H1 (cell line): ENCODE results near the gene RGS8. TPM values are rescaled to one million over a fixed set of nuclear protein-coding genes. Genes with fewer than 3 reads are reported as not detected.

Experiments used
- CTCF ChIA-PET: fragments of 300-600 bp; sonication (Branson Sonifier 250); formaldehyde crosslinking; loops from one replicate; lab custom pipeline; 2021; ENCODE audit not compliant: partially characterized antibody; lab: Charles Lee
- POLR2A ChIA-PET: fragments of 300-600 bp; sonication (Branson Sonifier 250); formaldehyde crosslinking; loops from one replicate; lab custom pipeline; 2021; ENCODE audit warnings: inconsistent platforms; ENCODE audit not compliant: partially characterized antibody; lab: Charles Lee
- DNase-seq, 2 experiments: peaks; one replicate each; pipeline versions ENCODE4 v3.0.0 to v3.0.0-alpha.2; 2010 to 2022; ENCODE audit warnings: low spot score in 2 of 2, low read depth in 1 of 2, mixed read lengths in 1 of 2
- FAIRE-seq: peaks from 2 replicates; lab custom pipeline; 2011; peaks lifted over from hg19 to GRCh38; lab: Jason Lieb, UNC
- H2AFZ ChIP-seq: 2 replicates; pipeline ENCODE4 v1.8.1; 2012; ENCODE audit warnings: low read length, inconsistent platforms
- H2AK5ac ChIP-seq: 2 replicates; pipeline ENCODE4 v1.6.1; 2013; ENCODE audit warnings: low read depth, low read length
- H2BK120ac ChIP-seq: replicated peaks from 2 replicates; pipeline ENCODE3; 2013; ENCODE audit warnings: low read depth, low read length, inconsistent platforms
- H2BK12ac ChIP-seq: 2 replicates; pipeline ENCODE4 v1.6.1; 2013; ENCODE audit warnings: low read depth, low read length
- H2BK15ac ChIP-seq: 2 replicates; pipeline ENCODE4 v1.6.1; 2013; ENCODE audit warnings: low read length
- H2BK20ac ChIP-seq: 2 replicates; pipeline ENCODE4 v1.6.1; 2013; ENCODE audit warnings: low read length
- H2BK5ac ChIP-seq: 2 replicates; pipeline ENCODE4 v1.6.1; 2013; ENCODE audit warnings: low read depth, low read length
- H3K14ac ChIP-seq: 2 replicates; pipeline ENCODE4 v1.6.1; 2013; ENCODE audit warnings: inconsistent platforms; ENCODE audit not compliant: insufficient read length
- H3K18ac ChIP-seq: 2 replicates; pipeline ENCODE4 v1.6.1; 2013; ENCODE audit warnings: low read length; ENCODE audit errors: extremely low read depth
- H3K23ac ChIP-seq: 2 replicates; pipeline ENCODE4 v1.6.1; 2013; ENCODE audit warnings: inconsistent platforms; ENCODE audit not compliant: insufficient read length
- H3K23me2 ChIP-seq: 2 replicates; pipeline ENCODE4 v1.6.1; 2013; ENCODE audit warnings: low read depth, low read length
- H3K27ac ChIP-seq: 2 replicates; pipeline ENCODE4 v1.6.1; 2011; ENCODE audit warnings: low read depth, low read length, inconsistent platforms
- H3K27me3 ChIP-seq, 4 experiments: replicated peaks in 1 of 4; 1 replicate in 1 of 4; 2 replicates in 3 of 4; pipeline versions ENCODE4 v1.6.1 to v1.8.1; 2011 to 2013; ENCODE audit warnings: low read length in 3 of 4, mild to moderate bottlenecking in 3 of 4, inconsistent platforms in 2 of 4, mixed read lengths in 2 of 4, moderate library complexity in 1 of 4; ENCODE audit not compliant: control insufficient read depth in 3 of 4, insufficient read depth in 3 of 4; ENCODE audit errors: extremely low read depth in 1 of 4
- H3K36me3 ChIP-seq, 4 experiments: 2 replicates each; pipeline versions ENCODE4 v1.6.1 to v1.8.1; 2011 to 2013; ENCODE audit warnings: mild to moderate bottlenecking in 4 of 4, low read length in 3 of 4, moderate library complexity in 2 of 4, control low read depth in 1 of 4, inconsistent platforms in 1 of 4; ENCODE audit not compliant: insufficient read depth in 4 of 4, control insufficient read depth in 2 of 4
- H3K4ac ChIP-seq: replicated peaks from 2 replicates; pipeline ENCODE3; 2013; ENCODE audit warnings: low read length, low read depth, mixed read lengths, inconsistent platforms; ENCODE audit not compliant: insufficient read length
- H3K4me1 ChIP-seq, 4 experiments: replicated peaks in 1 of 4; 1 replicate in 1 of 4; 2 replicates in 3 of 4; pipeline versions ENCODE4 v1.6.1 to v1.8.1; 2011 to 2013; ENCODE audit warnings: low read length in 3 of 4, inconsistent platforms in 2 of 4, mixed read lengths in 1 of 4; ENCODE audit not compliant: insufficient read depth in 4 of 4, control insufficient read depth in 3 of 4
- H3K4me2 ChIP-seq, 2 experiments: 2 replicates each; pipeline versions ENCODE4 v1.6.1 to v1.8.1; 2011 to 2013; ENCODE audit warnings: low read depth in 2 of 2, low read length in 2 of 2, control low read depth in 1 of 2, inconsistent platforms in 1 of 2, mild to moderate bottlenecking in 1 of 2; ENCODE audit not compliant: insufficient read depth in 1 of 2
- H3K4me3 ChIP-seq, 4 experiments: fragments of 200-600, 300-600 bp in 1 of 4; sonication (generic), shearing (Covaris generic), sonication (Bioruptor Twin) in 1 of 4; 2 replicates each; pipeline versions ENCODE4 v1.5.1 to v1.8.1; 2011 to 2016; ENCODE audit warnings: low read length in 4 of 4, low read depth in 3 of 4, control low read depth in 2 of 4, inconsistent platforms in 2 of 4, mild to moderate bottlenecking in 2 of 4, mixed read lengths in 1 of 4, moderate library complexity in 1 of 4; ENCODE audit not compliant: insufficient read depth in 2 of 4; ENCODE audit errors: extremely low read depth in 1 of 4
- H3K56ac ChIP-seq: replicated peaks from 2 replicates; pipeline ENCODE3; 2013; ENCODE audit warnings: low read depth, mild to moderate bottlenecking, mixed read lengths, low read length, inconsistent platforms; ENCODE audit not compliant: insufficient read length
- H3K79me1 ChIP-seq: 2 replicates; pipeline ENCODE4 v1.6.1; 2013; ENCODE audit warnings: low read depth, low read length, control low read depth
- H3K79me2 ChIP-seq, 2 experiments: 2 replicates each; pipeline versions ENCODE4 v1.6.1 to v1.8.1; 2012 to 2013; ENCODE audit warnings: low read length in 2 of 2, mild to moderate bottlenecking in 2 of 2, inconsistent platforms in 1 of 2; ENCODE audit not compliant: insufficient read depth in 2 of 2, control insufficient read depth in 1 of 2
- H3K9ac ChIP-seq, 4 experiments: replicated peaks in 1 of 4; 1 replicate in 1 of 4; 2 replicates in 3 of 4; pipeline versions ENCODE4 v1.6.1 to v1.8.1; 2011 to 2013; ENCODE audit warnings: low read depth in 3 of 4, low read length in 3 of 4, control low read depth in 2 of 4, mild to moderate bottlenecking in 2 of 4, moderate library complexity in 2 of 4, inconsistent platforms in 1 of 4; ENCODE audit errors: extremely low read depth in 1 of 4
- H3K9me3 ChIP-seq, 2 experiments: 2 replicates each; pipeline versions ENCODE4 v1.6.1 to v1.8.1; 2012 to 2013; ENCODE audit warnings: mild to moderate bottlenecking in 2 of 2, moderate library complexity in 2 of 2, control low read depth in 1 of 2, inconsistent platforms in 1 of 2, low read depth in 1 of 2, low read length in 1 of 2, mixed read lengths in 1 of 2; ENCODE audit not compliant: insufficient read depth in 2 of 2
- H4K20me1 ChIP-seq, 2 experiments: replicated peaks in 1 of 2; 2 replicates each; pipeline versions ENCODE3 to v1.8.1; 2011 to 2013; ENCODE audit warnings: inconsistent platforms in 2 of 2, low read length in 2 of 2, mild to moderate bottlenecking in 1 of 2; ENCODE audit not compliant: insufficient read depth in 2 of 2, control insufficient read depth in 1 of 2
- H4K5ac ChIP-seq: 2 replicates; pipeline ENCODE4 v1.6.1; 2013; ENCODE audit warnings: low read length, low read depth, mixed read lengths, inconsistent platforms; ENCODE audit not compliant: insufficient read length
- H4K8ac ChIP-seq: 2 replicates; pipeline ENCODE4 v1.8.0; 2013; ENCODE audit warnings: mild to moderate bottlenecking, moderate library complexity, low read length, inconsistent platforms; ENCODE audit not compliant: insufficient read depth; ENCODE audit errors: extremely low read depth
- H4K91ac ChIP-seq: replicated peaks from 2 replicates; pipeline ENCODE3; 2013; ENCODE audit warnings: low read length, mixed read lengths, inconsistent platforms; ENCODE audit not compliant: insufficient read length
- ATF2 ChIP-seq: IDR thresholded peaks from 2 replicates; pipeline ENCODE4 v1.6.1; 2012; ENCODE audit warnings: low read length, inconsistent platforms
- TEAD4 ChIP-seq: IDR thresholded peaks from 2 replicates; pipeline ENCODE4 v1.6.1; 2012; ENCODE audit warnings: low read depth, low read length, inconsistent platforms, mixed read lengths
- WGBS, 2 experiments: shearing (Covaris generic) in 1 of 2; methylation state at CpG; one replicate each; pipeline versions ENCODE4 v1.1.6 to v1.1.7; 2013 to 2015; ENCODE audit warnings: low lambda C conversion rate in 2 of 2, mixed read lengths in 2 of 2, inconsistent platforms in 1 of 2, low coverage in 1 of 2, missing lambda C conversion rate in 1 of 2; ENCODE audit not compliant: insufficient replicate concordance in 2 of 2, insufficient coverage in 1 of 2, insufficient read length in 1 of 2; ENCODE audit errors: extremely low coverage in 1 of 2, missing lambda C conversion rate in 1 of 2; 5-methylcytosine and 5-hydroxymethylcytosine counted together
- polyA plus RNA-seq, 7 experiments: library from polyadenylated mRNA; depleted of rRNA in 3 of 7; stranded (reverse) in 5 of 7; unstranded in 2 of 7; fragments of >200 nt in 5 of 7; fragments of 200-250 nt in 2 of 7; gene quantifications; 1 replicate in 5 of 7; 2 replicates in 1 of 7; 4 replicates in 1 of 7; pipeline versions ENCODE4 v1.2.1 to v1.2.3, GENCODE V29; 2011 to 2013; ENCODE audit warnings: missing spikeins in 2 of 7, mixed read lengths in 2 of 7
- total RNA-seq: library from RNA; stranded (reverse); fragmentation: NEBNext Ultra II Directional; extraction: Animal tissue kit (Norgen Biotek cat#: 25700); gene quantifications from 2 replicates; pipeline ENCODE4 v1.2.1, GENCODE V29; 2021

Gene RGS8
- total and polyA plus RNA-seq, 2 of the 8 experiments (the other 6 are each of a cell fraction or from before 2014, with no cell fraction given) = 0.13 to 0.23 TPM

DNA sequence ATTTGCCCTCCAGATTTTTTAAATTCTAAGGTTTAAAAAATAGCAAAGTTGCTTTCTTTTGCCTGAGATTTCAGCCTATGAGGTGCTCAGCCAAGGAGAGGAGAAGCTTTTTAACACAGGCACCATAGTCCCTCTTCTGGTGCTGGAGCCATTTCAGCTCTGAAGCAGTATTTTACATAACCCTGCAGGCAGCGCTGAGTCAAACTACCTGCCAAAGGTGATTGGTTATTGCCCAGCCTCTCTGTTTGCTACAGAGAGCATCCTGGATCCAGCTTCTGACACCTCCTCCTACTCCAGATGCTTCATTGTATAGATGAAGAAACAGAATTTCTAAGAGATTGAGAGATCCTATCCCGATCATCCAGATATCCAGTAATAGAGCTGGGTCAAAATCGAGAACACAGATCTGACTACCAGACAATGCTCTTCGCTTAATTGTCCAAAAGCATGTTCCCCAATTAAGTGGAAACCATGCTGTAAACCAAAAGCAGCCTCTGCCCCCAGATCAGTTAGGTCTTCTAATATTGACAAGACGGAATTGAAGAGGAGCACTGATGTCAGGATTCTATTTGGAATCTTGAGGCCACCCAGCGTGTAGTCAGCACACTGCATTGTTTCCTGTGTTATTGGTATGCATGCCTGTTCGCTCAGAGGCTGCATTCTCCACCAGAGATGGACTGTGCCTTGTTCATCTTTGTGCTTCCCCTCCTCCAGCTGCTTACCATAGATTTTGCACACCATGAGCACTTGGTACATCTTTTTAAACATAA is 22.1 kb downstream of the RGS8 start:
- POLR2A ChIA-PET = interaction anchor here (0.7 to 3.3 kb wide), 7 partner anchors 21 to 62 kb away, joined by 3 to 21 read pairs (median 3); no protein-coding TSS in a partner anchor
- Histone ChIP-seq H4K91ac (peak overlapping the region; percentile 29), H4K8ac (no peak overlapping the region), H3K23me2 (no peaks in the 10 kb centered on the region; the same call in 1 of the 2 replicates), H2BK12ac (peak overlapping the region; percentile 35), H3K23ac (no peak overlapping the region), H2BK15ac (peak overlapping the region; percentile 83), H2BK20ac (peak overlapping the region; percentile 37; the same call in 1 of the 2 replicates), H3K27me3 (peaks cover 0 to 3% (median 0%) of the 10 kb centered on the region in 4 experiments; a peak in 2 of 7 replicates), H2AK5ac (no peak overlapping the region), H3K79me1 (no peaks in the 10 kb centered on the region), H2AFZ (no peak overlapping the region), H3K56ac (no peak overlapping the region), H3K9ac (no peak overlapping the region; a peak in 1 of 7 replicates), H3K36me3 (no peaks in the 10 kb centered on the region), H3K4me2 (peak overlapping the region; percentile 57 to 71), H4K5ac (no peak overlapping the region), H3K4ac (no peak overlapping the region), H2BK5ac (peak overlapping the region; percentile 5; the same call in 1 of the 2 replicates), H3K79me2 (no peaks in the 10 kb centered on the region), H3K4me1 (peaks cover 5 to 21% (median 17%) of the 10 kb centered on the region in 4 experiments; a peak in 6 of 7 replicates), H3K9me3 (no peaks in the 10 kb centered on the region), H3K27ac (no peak overlapping the region), H3K4me3 (peak overlapping the region in 1 of 4 experiments; percentile 35; a peak in 2 of 8 replicates), H4K20me1 (no peaks in the 10 kb centered on the region), H2BK120ac (no peak overlapping the region), H3K18ac (no peak overlapping the region), H3K14ac (no peak overlapping the region)
- TF ChIP-seq TEAD4 (peak; percentile 83), ATF2 (no peak)
- DNase-seq (no peak), FAIRE-seq (peak; percentile 82)
- CTCF ChIA-PET = interaction anchor here (0.5 to 9.7 kb wide), 20 partner anchors 10 to 170 kb away, joined by 3 to 89 read pairs (median 4); no protein-coding TSS in a partner anchor
- WGBS, 2 experiments = 41% methylated on average over 7 of the region's 7 CpGs; no CpG with 5 or more reads in 1 of the 2 experiments
